ENCODE measurements around the gene BRD1.
"Not testable (repeated sequence)": the region's sequence is repeated elsewhere in the genome, so short reads cannot be mapped to it uniquely, and the experiment has no call there.

BRD1 gene

DNA sequence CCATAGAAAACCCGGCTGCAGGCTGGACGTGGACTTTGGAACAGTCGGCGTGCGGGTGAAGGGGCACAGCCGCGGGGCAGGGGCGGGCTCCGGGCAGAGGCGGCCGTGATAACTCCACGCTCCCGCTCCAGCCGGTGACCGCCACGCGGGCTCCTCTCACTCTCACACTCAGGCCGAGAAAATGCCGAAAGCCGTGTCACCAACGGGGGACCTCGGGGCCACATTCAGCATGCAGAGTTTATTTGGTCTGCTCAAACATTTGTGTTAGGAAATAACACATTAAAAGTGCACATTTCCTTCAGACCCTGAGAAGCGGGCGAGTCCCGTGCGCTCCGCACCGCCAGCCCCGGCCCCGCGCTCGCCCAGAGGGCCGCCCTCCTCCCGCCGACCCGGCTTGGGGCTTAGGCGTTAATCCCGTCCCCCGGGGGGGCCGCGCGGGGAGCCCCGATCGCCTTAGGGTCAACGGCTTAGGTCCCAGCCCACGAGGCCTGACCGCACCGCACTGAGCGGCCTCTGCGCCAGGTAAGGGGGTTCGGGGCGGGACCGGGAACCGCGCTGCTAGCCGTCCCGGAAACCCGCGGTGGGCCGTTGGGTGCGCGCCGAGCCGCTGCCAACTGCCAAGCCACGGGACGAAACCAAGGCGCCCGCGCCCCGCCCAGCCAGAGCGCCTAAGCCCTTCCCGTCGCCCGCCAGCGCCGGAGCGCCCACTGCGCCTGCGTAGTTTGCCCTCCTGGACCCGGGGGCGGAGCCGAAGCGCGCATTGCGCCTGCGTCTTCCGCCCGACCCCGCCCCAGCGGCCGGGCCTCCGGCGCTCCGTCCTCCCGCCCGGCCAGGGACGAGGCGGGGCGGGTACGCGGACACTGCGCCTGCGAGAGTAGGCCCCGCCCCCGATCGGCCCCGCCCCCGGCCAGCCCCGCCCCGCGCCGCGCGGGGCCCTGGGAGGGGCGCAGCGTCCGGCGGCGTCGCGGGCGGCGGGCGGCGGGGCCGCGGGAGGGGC lies 25.5 kb upstream of the BRD1 start, which contains the start of gene ZBED4:
TSS of gene ZBED4 (plus strand) at position 947 of the 997 bp plus-strand sequence. CDS start 29,819 bp downstream, outside the sequence.
- DNase-seq: peak; percentile 93

DNA sequence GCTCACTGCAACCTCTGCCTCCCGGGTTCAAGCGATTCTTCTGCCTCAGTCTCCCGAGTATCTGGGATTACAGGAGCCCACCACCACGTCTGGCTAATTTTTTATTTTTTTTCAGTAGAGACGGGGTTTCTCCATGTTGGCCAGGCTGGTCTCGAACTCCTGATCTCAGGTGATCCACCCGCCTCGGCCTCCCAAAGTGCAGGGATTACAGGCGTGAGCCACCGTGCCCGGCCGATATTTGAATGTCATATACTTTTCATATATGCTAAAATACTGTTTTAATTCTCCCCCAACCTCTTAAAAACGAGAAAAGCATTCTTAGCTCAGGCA lies 24.9 kb upstream of the BRD1 start:
- DNase-seq: not testable (repeated sequence)

DNA sequence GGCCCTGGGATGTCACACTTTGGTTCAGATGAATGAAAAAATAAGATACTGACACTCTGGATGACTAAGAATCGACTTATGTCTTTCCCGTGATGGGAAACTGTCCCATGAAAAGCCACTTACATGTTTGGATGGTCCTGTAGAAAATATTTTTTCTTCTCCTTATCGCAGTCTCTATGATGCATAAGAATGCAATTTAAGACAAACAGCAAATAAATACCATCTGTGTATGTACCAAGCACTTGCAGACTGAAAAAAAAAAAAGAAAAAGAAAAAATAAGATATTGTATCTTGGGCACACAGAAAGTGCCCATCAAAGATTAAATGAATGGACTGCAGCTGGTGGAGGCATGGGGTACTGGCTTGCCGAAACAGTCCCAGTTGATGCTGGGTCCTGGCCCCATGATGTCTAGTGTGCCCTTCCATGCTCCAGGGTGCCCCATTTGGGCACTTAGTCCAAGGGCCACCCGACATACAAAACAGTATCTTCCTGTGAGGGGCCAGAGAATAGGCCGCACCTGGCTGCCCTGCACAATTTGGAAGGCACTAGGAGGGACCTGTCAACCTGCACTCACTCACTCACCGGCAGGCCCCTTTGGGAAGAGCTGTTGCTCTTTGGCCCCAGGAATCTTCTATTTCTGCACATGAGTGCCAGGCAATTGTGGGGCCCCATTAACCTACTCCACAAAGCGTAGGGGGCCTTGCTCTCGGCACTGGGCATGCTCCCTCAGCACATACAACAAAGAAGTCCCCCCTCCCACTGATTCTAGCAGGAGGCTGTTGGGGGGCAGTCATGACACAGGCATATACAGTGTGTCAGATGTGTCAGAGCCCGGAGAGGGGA lies 23.5 kb upstream of the BRD1 start:
- DNase-seq: no peak

DNA sequence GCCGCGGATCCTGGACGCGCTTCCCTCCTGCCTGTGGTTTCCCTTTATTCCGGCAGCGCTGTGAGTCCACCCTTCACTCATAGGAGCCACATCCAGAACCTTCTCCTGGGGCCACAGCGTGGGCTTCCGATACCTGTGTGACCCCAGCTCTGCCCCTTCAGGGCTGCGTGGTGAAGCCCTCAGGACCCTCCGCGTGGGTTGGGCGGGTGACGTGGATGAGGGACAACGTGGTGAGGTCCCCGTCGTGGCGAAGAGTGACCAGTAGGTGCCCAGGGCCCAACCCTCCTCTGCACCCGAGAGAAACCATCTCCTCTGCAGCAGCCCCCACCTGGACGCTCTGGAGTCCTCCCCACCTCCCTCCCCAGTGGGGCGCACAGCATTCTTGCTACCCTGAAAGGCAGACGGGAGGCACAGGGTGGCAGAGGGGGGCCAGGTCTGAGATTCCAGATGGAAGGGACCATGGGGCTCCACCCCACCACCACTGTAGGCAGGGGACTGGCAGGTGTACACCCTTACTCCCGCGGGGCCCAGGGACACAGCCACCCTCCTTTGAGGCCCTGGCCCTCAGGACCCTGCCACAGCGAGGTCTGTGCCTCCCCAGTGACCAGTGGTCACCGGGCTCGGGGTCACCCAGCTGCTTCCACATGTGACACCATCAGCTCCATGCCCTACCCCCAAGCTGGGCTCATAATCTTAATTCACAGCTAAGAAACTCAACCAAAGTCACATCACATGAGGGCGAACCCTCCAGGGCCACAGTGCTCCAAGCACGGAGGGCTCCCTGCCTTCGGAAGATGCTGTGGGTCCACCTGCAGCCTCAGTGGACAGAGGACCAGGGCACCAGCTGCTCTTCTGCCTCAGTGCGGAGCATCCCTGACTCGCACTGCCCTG lies 22.6 kb upstream of the BRD1 start:
- DNase-seq: no peak

DNA sequence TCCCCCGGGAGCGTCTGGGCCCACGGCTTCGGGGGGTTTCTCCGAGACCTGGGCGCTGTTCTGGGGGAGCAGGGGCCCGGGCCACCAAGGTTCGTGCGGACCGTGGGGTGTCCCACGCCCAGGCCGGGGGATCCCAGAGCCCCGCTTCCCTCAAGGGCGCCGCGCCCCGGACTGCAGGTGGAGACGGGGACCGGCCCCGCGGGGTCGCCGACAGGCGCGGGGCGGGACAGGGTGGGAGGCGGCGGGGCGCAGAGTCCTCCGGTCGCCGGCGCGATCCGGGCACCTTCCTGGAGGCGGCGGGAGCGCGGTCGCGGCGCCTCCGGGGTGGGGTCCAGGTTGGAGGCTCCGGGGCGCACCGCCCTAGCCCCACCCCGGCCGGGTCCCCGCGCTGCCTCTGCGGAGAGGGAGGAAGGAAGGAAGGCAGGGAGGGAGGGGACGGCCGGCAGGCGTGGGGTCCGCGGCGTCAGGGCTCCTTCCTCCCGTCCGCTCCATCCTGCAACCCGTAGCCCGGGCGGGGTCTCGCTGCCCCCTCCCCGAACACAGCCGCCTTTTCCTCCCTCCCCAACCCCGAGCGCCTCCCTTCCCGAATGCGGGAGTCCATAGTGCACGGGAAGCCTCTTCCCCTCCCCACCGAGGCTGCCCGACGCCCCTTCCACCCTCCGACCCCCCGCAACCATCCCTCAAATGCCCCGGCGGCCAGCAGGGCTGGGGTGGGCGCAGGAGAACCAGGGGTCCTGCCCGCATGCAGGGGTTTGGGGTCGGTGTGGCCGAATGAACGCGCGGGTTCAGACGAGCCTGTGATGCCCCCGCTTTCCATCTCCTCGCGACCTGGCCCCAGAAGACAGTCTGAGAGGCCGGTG lies 21.7 kb upstream of the BRD1 start:
- no peak for DNase-seq

DNA sequence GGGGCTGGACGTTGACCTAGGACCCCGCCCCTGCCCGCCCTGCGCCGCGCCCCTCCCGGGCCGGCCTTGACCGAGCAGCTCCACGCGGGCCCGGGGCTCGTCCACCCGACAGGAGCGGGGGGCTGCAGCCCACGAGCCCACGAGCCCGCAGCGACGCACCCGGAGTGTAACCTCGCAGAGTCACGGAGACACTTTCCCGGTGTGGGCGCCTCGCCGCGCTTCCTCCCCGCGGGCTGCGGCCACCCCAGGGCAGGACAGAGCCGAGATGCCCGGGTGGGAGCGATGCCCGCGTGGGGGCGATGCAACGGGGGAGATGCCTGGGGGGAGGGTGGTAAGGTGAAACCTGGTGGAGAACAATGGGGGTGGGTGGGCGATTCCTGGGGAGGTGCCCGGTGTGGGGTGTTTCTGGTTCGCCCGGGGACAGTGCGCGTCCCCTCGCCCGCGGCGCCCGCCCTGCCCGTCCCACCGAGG lies 21.1 kb upstream of the BRD1 start:
- no peak for DNase-seq

DNA sequence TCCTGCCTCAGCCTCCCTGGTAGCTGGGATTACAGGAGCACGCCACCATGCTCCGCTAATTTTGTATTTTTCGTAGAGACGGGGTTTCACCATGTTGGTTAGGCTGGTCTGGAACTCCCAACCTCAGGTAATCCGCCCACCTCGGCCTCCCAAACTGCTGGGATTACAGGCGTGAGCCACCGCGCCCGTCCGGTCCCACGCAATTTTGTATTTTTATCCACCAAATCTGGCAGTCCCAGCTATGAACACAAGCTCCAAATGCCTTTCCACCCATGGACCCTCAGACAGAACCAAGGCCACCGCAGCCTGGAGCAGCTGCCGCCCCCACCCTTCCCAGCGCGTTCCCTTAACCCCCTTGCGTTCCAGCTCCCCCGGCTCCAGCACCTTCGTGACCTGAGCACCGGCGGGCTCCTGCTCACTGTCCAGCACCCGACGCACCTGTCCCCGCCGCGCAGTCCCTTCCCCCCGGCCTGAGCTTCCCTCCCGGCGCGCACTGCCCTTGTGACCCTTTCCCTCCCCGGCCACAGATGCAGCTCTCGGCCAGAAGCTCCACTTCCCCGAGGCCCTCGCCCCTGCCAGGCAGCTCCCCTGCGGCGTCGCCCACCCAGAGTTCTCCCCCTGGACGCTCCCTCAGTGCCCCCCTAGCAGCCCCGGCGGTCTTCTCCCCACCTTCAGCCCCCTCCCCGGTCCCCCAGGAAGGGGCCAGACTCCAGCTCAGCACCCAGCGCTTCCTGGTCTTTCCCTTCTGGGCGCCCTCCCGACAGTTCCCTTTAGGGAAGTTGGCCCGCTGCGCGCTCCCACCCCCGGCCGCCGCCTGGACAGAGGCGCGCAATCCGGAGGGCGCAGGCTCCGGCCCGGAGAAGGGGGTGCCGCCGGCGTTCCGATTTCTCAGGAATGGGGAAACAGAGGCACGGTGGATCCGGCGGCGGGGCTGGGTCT lies 20.3 kb upstream of the BRD1 start:
- DNase-seq: no peak

DNA sequence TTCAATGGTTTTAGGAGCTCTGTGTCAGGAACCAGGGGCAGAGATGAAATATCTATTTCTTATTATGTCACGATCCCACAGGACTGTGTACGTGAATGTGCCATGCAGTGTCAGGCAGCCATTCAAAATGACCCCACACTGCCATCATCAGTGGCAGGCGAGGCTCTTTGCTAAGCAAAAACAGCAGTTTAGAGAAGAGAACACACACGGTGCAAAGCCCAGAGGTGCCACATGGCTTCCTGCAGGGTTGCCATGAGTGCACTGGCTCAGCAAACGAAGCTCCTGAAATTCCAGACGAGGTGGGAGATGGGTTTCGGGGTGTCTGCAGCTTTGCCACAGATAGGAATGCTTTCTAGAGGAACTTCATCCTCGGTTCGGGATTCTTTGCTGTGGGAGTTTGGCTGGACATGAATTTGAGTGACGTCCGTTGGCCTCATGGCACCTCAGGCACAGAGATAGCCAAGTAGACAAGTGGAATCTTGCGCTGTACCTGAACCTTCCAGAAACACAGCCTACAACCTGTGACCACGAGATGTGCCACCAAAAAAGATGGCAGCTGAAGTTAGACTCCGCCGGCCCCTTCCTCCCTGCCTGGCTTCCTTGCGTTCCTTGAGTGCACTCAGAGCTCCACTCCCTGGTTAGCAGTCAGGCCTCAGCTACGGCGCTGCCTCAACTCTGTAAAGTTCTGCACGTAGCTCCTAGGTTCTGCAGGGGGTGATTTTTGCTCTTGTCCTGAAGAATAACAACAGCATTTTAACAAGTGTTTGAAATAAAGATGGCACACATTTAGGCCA lies 18.2 kb upstream of the BRD1 start:
- no peak for DNase-seq

DNA sequence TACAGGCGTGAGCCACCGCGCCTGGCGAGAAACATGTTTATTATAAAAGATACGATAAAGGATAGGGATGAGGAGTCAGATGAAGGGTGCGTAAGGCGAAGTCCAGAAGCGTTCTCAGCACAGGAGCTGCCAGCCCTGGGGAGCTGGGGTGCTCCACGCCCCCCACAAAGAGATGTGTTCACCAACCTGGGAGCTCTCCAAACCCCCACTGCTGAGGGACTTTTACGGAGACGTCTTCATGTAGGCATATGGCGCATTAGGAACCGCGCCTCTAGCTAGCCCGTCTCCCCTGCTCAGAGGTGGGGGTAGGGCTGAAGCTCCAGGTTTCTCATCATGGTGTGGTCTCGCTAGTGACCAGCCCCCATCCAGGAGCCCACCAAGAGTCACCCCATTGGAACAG lies 17.6 kb upstream of the BRD1 start:
- no peak for DNase-seq

DNA sequence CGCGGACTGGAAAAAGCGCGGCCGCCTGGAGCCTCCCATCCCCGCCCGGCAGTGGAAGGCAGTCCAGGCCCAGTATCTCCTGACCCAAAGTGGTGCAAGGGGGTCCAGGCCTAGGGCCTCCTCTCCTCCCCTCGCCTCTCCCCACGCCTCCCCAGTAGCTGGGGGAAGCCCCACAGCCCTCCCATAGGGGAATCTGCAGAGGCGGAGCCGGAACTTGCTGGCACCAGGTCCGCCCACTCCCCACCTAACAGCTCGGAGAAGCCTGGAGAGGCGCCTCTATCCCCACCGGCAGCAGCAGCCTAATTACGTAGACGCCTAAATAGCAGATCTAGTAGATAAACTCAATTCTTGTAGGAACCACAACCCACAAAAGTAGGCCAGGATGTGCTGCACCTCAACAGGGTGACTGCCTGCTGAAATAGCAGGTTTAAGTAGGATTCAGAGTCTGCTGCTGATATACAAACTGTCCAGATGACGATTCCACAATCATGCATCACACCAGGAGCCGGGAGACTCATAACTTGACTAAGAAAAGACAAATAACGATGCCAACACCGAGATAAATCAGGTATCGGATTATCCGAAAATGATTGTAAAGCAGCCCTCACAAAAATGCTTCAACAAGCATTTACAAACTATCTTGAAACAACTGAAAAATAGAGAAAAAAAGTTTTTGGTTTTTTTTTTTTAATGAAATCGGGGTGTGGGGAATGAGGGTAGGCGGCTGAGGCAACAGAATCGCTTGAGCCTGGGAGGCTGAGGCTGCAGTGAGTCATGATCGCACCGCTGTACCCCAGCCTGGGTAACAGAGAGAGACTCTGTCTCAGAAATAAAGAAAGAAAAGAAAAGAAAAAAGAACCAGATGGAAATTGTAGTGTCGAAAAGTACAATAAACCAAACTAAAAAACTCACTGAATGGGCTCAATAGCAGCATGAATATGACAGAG lies 11.4 kb upstream of the BRD1 start:
- DNase-seq: no peak

DNA sequence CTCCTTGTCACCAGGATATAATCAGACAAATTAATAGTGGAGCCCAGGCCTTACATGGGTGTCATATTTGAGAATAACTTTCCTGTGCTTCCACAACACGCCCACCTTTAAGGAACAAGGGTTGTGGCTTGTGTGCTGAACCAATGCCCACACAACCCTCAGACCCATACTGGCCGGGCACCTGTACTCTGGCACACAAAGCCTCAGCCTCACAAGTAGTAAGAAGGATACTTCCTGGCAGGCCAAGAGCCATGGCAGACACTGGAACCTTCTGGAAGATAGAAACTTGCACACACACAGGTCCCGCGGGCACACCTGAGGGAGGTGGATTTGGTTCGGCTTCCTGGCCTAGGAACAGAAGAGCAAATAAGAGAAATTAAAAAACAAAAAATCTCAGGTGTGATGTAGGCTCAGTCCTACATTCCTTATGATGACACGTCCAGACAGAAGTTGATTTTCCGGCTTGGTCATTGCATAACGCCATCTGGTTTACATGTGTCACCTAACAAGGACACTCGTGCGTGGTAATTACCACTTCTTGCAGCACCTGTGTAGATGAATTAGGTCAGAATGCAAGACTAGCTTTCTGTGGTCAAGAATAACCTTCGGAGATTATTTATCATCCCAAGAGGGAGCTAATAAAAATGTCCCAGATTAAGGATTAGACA lies 5.8 kb upstream of the BRD1 start:
- no peak for DNase-seq

DNA sequence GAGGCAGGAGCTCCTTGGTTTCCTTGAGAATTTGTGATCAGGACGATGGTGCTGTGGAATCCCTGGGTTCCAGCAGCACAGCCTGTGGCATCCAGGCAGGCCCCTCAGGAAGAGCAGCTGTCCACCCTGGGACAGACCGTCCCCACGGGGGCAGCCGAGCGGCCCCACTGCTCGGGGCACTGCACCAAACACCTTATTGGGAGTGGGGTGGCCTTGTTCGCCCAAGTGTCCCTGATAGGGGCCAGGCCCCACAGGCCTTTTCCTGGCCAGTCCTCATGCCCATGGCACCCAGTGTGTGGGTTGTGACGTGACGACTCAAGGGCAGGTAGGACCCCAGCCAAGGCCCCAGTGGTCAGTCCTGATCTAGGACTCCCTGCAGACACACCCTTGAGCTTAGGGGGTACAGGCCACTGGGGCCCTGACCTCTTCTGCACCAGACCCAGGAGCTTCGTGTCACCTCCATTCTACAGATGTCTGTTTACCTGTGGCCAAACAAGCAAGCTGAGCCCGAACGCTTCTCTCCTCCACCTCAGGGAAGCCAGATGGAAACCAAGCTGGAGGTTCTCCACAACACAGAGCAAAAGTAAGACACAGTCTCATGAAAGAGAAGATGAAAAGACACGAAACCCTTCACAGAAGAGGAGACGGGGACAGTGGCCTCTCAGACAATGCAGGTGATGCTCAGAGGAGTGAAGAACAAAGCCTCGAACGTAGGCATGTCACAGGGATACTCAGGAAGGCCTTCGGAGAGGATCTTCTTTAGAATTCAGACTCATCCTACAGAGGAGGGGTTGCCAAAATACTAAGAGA lies 1.6 kb upstream of the BRD1 start:
- no peak for DNase-seq

DNA sequence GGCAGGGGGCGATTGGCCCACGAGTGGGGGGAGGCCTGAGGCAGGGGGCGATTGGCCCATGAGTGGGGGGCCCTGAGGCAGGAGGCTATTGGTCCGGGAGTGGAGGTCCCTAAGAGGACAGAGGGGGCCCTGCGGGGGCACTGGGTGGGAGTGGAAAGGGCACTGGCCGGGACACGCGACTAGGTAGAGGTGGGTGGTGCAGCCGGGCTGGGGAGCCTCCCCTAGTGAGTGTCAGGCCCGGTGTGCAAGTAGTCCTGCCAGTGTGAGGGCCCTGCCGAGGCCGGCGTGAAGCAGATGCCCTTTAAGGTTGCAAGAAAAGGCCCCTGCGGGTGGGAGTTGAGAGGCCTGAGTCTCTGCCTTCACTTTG lies 909 bp upstream of the BRD1 start:
- DNase-seq: no peak

DNA sequence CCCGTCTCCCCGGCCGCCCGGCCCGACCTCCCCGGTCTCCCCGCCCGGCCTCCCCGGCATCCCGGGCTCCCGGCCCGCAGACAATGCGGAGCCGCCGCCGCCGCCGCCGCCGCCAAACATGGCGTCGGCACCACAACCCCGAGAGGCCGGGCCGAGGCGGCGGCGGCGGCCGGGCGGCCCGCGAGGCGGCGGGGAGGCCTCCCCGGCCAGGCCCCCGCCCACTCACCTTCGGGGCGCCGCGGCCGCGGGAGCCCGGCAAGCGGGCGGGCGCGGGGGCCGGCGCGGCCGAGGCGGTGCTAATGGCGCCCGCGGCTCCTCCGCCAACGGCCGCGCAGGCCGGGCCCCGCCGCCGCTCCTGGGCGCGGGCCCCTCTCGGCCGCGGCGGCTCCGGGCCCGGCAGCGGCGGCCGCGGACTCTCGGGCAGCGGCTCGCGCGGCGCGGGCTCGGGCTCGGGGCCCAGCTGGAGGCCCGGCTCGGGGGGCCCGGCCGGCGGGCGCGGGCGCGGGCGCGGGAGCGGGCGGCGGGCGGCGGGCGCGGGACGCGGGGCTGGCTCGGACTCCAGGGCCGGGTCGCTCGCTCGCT lies 311 bp downstream of the BRD1 start:
- no peak for DNase-seq

DNA sequence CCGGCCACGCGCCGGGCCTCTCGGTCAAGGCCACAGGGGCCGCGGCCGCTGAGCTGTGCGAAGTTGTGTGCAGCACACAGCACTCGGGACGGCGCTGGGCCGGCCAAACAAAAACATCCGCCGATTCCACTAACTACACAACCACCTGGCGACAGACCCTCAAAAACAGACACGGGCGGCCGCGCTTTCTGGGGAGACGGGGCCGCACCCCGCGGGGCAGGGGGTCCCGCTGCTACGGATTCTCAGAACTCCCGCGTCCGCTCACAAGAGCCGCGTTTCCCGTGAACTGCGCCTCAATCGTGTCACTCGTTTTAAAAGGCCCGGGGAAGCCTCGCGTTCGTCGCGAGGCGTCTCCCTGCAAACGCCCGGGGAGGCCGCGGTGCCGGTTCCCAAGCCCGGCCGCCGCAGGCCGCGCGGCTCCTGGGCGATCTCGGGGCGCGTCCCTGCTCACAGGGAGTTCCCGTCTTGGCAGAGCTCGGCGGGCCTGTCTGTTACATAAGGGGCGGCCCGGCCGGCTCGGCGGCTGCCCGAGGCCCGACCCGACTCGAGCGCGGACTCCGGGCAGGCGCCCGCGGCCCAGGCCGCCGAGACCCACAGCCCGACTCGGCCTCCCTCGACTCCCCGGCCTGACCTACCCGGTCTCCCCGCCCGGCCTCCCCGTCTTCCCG lies 936 bp downstream of the BRD1 start:
- DNase-seq: no peak

All from NCI-H1105 (cell line).